ENCODE measurements around the gene NXN. TPM values are rescaled to one million over a fixed set of nuclear protein-coding genes. Genes with fewer than 3 reads are reported as not detected.
"Not testable (repeated sequence)": the region's sequence is repeated elsewhere in the genome, so short reads cannot be mapped to it uniquely, and the experiment has no call there.

NXN gene
- total and polyA plus RNA-seq, 3 donors from 2014 or later = 22.9 to 26.0 (median 23.0) TPM

GRCh38 chr17:788551-788950 is 191.0 kb downstream of the NXN start:
- Histone ChIP-seq H3K36me3 (ENCODE audit: low read depth, missing control alignments) (no peaks in the 10 kb centered on the region), H3K4me1 (no peaks in the 10 kb centered on the region), H3K4me3 (no peak overlapping the region), H3K27me3 (no peaks in the 10 kb centered on the region), H3K9me3 (no peaks in the 10 kb centered on the region), H3K27ac (no peak overlapping the region)
- 81 to 82% methylated on average over 3 to 4 of the region's 4 CpGs for WGBS, 2 donors
- intact Hi-C loops (cut with DNase I; ENCODE audit: low total_unique reads) = no loop called here
- TF ChIP-seq POLR2A (IDR thresholded peaks at IDR 0.05) = no peak
- no peak for DNase-seq

DNA sequence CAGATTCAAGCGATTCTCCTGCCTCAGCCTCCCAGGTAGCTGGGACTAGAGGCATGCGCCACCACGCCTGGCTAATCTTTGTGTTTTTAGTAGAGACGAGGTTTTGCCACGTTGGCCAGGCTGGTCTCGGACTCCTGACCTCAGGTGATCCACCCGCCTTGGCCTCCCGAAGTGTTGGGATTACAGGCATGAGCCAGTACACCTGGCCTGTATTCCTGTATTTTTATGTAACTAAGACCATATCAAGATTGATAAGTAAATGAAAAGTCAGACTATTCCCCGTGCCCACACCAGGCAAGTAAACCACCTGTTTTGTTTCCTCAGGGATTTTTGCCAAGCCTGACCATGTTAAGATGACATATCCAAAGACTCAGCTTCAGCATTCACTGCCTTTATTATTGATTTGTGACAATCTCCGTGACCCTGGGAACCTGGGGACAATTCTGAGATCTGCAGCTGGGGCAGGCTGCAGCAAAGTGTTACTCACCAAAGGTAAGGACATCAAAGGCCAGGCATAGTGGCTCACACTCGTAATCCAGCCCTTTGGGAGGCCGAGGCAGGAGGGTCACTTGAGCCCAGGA is 191.8 kb downstream of the NXN start:
- no peak for TF ChIP-seq POLR2A (IDR thresholded peaks at IDR 0.05)
- TF ChIP-seq, protein P1, sequence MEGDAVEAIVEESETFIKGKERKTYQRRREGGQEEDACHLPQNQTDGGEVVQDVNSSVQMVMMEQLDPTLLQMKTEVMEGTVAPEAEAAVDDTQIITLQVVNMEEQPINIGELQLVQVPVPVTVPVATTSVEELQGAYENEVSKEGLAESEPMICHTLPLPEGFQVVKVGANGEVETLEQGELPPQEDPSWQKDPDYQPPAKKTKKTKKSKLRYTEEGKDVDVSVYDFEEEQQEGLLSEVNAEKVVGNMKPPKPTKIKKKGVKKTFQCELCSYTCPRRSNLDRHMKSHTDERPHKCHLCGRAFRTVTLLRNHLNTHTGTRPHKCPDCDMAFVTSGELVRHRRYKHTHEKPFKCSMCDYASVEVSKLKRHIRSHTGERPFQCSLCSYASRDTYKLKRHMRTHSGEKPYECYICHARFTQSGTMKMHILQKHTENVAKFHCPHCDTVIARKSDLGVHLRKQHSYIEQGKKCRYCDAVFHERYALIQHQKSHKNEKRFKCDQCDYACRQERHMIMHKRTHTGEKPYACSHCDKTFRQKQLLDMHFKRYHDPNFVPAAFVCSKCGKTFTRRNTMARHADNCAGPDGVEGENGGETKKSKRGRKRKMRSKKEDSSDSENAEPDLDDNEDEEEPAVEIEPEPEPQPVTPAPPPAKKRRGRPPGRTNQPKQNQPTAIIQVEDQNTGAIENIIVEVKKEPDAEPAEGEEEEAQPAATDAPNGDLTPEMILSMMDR (IDR thresholded peaks at IDR 0.05) = no peak
- intact Hi-C loops (cut with DNase I; ENCODE audit: low total_unique reads) = no loop called here
- Histone ChIP-seq H3K4me1 (no peaks in the 10 kb centered on the region), H3K27me3 (no peaks in the 10 kb centered on the region), H3K36me3 (ENCODE audit: low read depth, missing control alignments) (no peaks in the 10 kb centered on the region), H3K27ac (no peak overlapping the region), H3K9me3 (no peaks in the 10 kb centered on the region), H3K4me3 (no peak overlapping the region)
- no peak for DNase-seq
- 91 to 94% methylated on average over 12 of the region's 12 CpGs for WGBS, 2 donors

GRCh38 chr17:785901-786300 is 193.7 kb downstream of the NXN start:
- DNase-seq; H3K36me3 ChIP-seq (ENCODE audit: low read depth, missing control alignments); H3K9me3 ChIP-seq; H3K4me1 ChIP-seq; intact Hi-C loops (cut with DNase I; ENCODE audit: low total_unique reads); H3K27me3 ChIP-seq; H3K27ac ChIP-seq; H3K4me3 ChIP-seq: not testable (repeated sequence)
- 89 to 92% methylated on average over 7 of the region's 7 CpGs for WGBS, 2 donors

- H3K27ac ChIP-seq = no peak overlapping the region
- H3K4me1 ChIP-seq = no peaks in the 10 kb centered on the region
- WGBS, 2 donors = 68 to 77% methylated on average over 3 of the region's 3 CpGs
- no peaks in the 10 kb centered on the region for H3K36me3 ChIP-seq (ENCODE audit: low read depth, missing control alignments)
- no peaks in the 10 kb centered on the region for H3K27me3 ChIP-seq
- no peak for DNase-seq
- intact Hi-C loops (cut with DNase I; ENCODE audit: low total_unique reads) = no loop called here
- TF ChIP-seq POLR2A (IDR thresholded peaks at IDR 0.05) = no peak
- no peak overlapping the region for H3K4me3 ChIP-seq
- H3K9me3 ChIP-seq = no peaks in the 10 kb centered on the region
Observed at GRCh38 chr17:784143-784542, 195.4 kb downstream of the NXN start.

- H3K27ac ChIP-seq = peak within 1 kb of the TSS; percentile 83 to 84
- H3K27me3 ChIP-seq = no peaks in the 10 kb centered on the region
- no peaks in the 10 kb centered on the region for H3K9me3 ChIP-seq
- intact Hi-C loops (cut with DNase I; ENCODE audit: low total_unique reads) = no loop called here
- H3K4me3 ChIP-seq = peak within 1 kb of the TSS; percentile 84
- DNase-seq = peak; percentile 96
- H3K4me1 ChIP-seq = no peaks in the 10 kb centered on the region
- H3K36me3 ChIP-seq (ENCODE audit: low read depth, missing control alignments) = no peaks in the 10 kb centered on the region
- WGBS, 2 donors = 0 to 1% methylated on average over 35 to 87 of the region's 87 CpGs
- TF ChIP-seq, protein P1 (IDR thresholded peaks at IDR 0.05) = peak in 2 of 3 experiments; percentile 46 to 65
- TF ChIP-seq POLR2A (IDR thresholded peaks at IDR 0.05) = no peak
Observed at GRCh38 chr17:781805-782731, 197.5 kb downstream of the NXN start, which contains the start of the genes GLOD4 and MRM3. TSS of gene GLOD4 (minus strand) at chr17:782280. CDS start at chr17:782255, 25 bp downstream. TSS of gene MRM3 (plus strand) at chr17:782353. CDS start at chr17:782379, 26 bp downstream.

DNA sequence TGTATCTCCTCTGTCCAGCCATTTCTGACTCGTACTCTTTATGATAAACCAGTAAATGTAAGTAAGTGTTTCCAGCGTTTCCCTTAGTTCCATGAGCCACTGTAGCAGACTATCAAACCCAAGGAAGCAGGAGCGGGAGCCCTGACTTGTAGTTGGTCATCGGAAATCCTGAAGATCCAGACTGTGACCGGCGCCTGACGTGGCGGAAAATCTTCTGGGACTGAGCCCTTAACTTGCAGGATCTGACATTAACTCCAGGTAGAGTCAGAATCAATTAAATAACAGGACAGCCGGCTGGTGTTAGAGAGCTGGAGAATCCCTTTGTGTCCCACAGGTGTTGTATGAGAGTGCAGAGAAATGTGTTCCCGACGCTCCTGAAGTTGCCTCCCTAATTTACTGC is 201.5 kb downstream of the NXN start:
- no peaks in the 10 kb centered on the region for H3K36me3 ChIP-seq (ENCODE audit: low read depth, missing control alignments)
- no peak for DNase-seq
- H3K4me3 ChIP-seq = no peak overlapping the region
- no peaks in the 10 kb centered on the region for H3K27me3 ChIP-seq
- intact Hi-C loops (cut with DNase I; ENCODE audit: low total_unique reads) = no loop called here
- H3K4me1 ChIP-seq = no peaks in the 10 kb centered on the region
- no peaks in the 10 kb centered on the region for H3K9me3 ChIP-seq
- H3K27ac ChIP-seq = no peak overlapping the region
- 89 to 91% methylated on average over 11 of the region's 11 CpGs for WGBS, 2 donors
- TF ChIP-seq, protein P1 (IDR thresholded peaks at IDR 0.05) = no peak
- no peak for TF ChIP-seq POLR2A (IDR thresholded peaks at IDR 0.05)
